Neural progenitor cell (in vitro differentiated cells): ENCODE data around the gene TMEM98.

Experiments
- CTCF ChIP-seq: fragments of 200-600 bp; sonication (generic); IDR thresholded peaks from 2 replicates; pipeline ENCODE4 v1.5.1; 2017; ENCODE audit warnings: antibody characterized with exemption, mild to moderate bottlenecking
- EZH2 ChIP-seq: fragments of 200-600 bp; sonication (generic); IDR thresholded peaks from 2 replicates; pipeline ENCODE4 v1.6.1; 2017; ENCODE audit warnings: antibody characterized with exemption, mild to moderate bottlenecking, moderate library complexity
- EZH2phosphoT487 ChIP-seq: fragments of 200-600 bp; sonication (generic); IDR thresholded peaks from 2 replicates; pipeline ENCODE4 v1.6.1; 2017; ENCODE audit warnings: antibody characterized with exemption

GRCh38 chr17:32921017-32921416, 6.9 kb upstream of the TMEM98 start:
- TF ChIP-seq CTCF, result no peak
- TF ChIP-seq EZH2, result no peak
- TF ChIP-seq EZH2phosphoT487, result no peak
